GM12878 (cell line): ENCODE measurements around the gene CNGB1. TPM values are rescaled to one million over a fixed set of nuclear protein-coding genes. Genes with fewer than 3 reads are reported as not detected.

ENCODE experiments used
- BACH1 ChIP-seq: fragments of 450-650 bp; IDR thresholded peaks from 2 replicates; pipeline ENCODE4 v1.6.1; 2017; ENCODE audit warnings: mild to moderate bottlenecking, borderline replicate concordance
- CREB1 ChIP-seq: IDR thresholded peaks from 2 replicates; pipeline ENCODE4 v1.6.1; 2012; ENCODE audit warnings: low read depth, mild to moderate bottlenecking, inconsistent platforms
- ETV6 ChIP-seq, 2 experiments: fragments of 450-650 bp in 1 of 2; IDR thresholded peaks in 1 of 2; conservative IDR thresholded peaks in 1 of 2; 2 replicates each; pipeline ENCODE4 v1.6.1; 2014; ENCODE audit warnings: antibody characterized with exemption in 1 of 2, borderline replicate concordance in 1 of 2, low read depth in 1 of 2, mild to moderate bottlenecking in 1 of 2, moderate library complexity in 1 of 2
- HDAC6 ChIP-seq: fragments of 200-600 bp; sonication (generic); IDR thresholded peaks from one replicate; pipeline ENCODE4 v1.8.0; 2017; ENCODE audit warnings: antibody characterized with exemption; ENCODE audit not compliant: unreplicated experiment
- IKZF2 ChIP-seq, 2 experiments: fragments of 450-650 bp; IDR thresholded peaks; 2 replicates each; pipeline ENCODE4 v1.6.1; 2017; ENCODE audit warnings: mild to moderate bottlenecking in 2 of 2, moderate library complexity in 2 of 2
- NR2F1 ChIP-seq: fragments of 450-650 bp; conservative IDR thresholded peaks from 2 replicates; pipeline ENCODE4 v1.6.1; 2017; ENCODE audit warnings: mild to moderate bottlenecking
- PAX8 ChIP-seq: fragments of 450-650 bp; IDR thresholded peaks from 2 replicates; pipeline ENCODE4 v1.6.1; 2017; ENCODE audit warnings: mild to moderate bottlenecking, moderate library complexity
- POU2F2 ChIP-seq: IDR thresholded peaks from 3 replicates; pipeline ENCODE4 v1.6.1; 2011; ENCODE audit warnings: low read depth, mild to moderate bottlenecking, low read length, borderline replicate concordance
- RAD21 ChIP-seq: IDR thresholded peaks from 2 replicates; pipeline ENCODE4 v1.6.1; 2011; ENCODE audit warnings: mild to moderate bottlenecking, low read depth, low read length, moderate library complexity; ENCODE audit not compliant: insufficient read depth
- RBBP5 ChIP-seq: fragments of 200-600 bp; sonication (generic); conservative IDR thresholded peaks from 2 replicates; pipeline ENCODE4 v1.6.1; 2016
- RELA ChIP-seq: fragments of 450-650 bp; IDR thresholded peaks from 2 replicates; pipeline ENCODE4 v1.8.0; 2014; ENCODE audit warnings: borderline replicate concordance; ENCODE audit not compliant: partially characterized antibody
- ZNF207 ChIP-seq: fragments of 450-650 bp; IDR thresholded peaks from 2 replicates; pipeline ENCODE4 v1.6.1; 2014; ENCODE audit warnings: antibody characterized with exemption, mild to moderate bottlenecking, borderline replicate concordance
- ZNF217 ChIP-seq: fragments of 450-650 bp; IDR thresholded peaks from 2 replicates; pipeline ENCODE4 v1.6.1; 2017; ENCODE audit warnings: antibody characterized with exemption, mild to moderate bottlenecking
- ZSCAN29 ChIP-seq: fragments of 450-650 bp; IDR thresholded peaks from 2 replicates; pipeline ENCODE4 v1.6.1; 2017; ENCODE audit warnings: mild to moderate bottlenecking, moderate library complexity
- polyA plus RNA-seq, 11 experiments: library from polyadenylated mRNA; depleted of rRNA in 4 of 11; unstranded in 6 of 11; stranded (reverse) in 5 of 11; fragments of >200 nt; fragmentation: Nextera tagmentation in 4 of 11; fragmentation: Illumina TruSeq in 1 of 11; extraction: Ambion mirVana in 4 of 11; extraction: Trizol in 1 of 11; gene quantifications; 1 replicate in 1 of 11; 2 replicates in 10 of 11; pipeline versions ENCODE4 v1.2.1 to v1.2.3, GENCODE V29; 2011 to 2016; ENCODE audit warnings: inconsistent platforms in 2 of 11, missing spikeins in 2 of 11, low read depth in 1 of 11
- total RNA-seq, 4 experiments: library from RNA; depleted of rRNA in 3 of 4; stranded (reverse); fragments of >200 nt in 3 of 4; fragmentation: Illumina TruSeq in 1 of 4; extraction: Trizol in 1 of 4; gene quantifications; 2 replicates each; pipeline versions ENCODE4 v1.2.1 to v1.2.3, GENCODE V29; 2013 to 2021
- TF ChIP-seq, protein P1 (sequence below): IDR thresholded peaks from 2 replicates; pipeline ENCODE4 v1.6.1; 2011; ENCODE audit warnings: borderline replicate concordance, low read depth, mild to moderate bottlenecking, moderate library complexity, mixed read lengths, low read length; ENCODE audit not compliant: insufficient read depth; ENCODE audit errors: extremely low read length
- TF ChIP-seq, protein P2 (sequence below): IDR thresholded peaks from 2 replicates; pipeline ENCODE4 v1.6.1; 2011; ENCODE audit warnings: borderline replicate concordance, low read depth, mild to moderate bottlenecking, moderate library complexity, low read length; ENCODE audit not compliant: insufficient read depth, poor library complexity, severe bottlenecking
- TF ChIP-seq, protein P3 (sequence below): fragments of 450-650 bp; IDR thresholded peaks from 2 replicates; pipeline ENCODE4 v1.6.1; 2018; ENCODE audit warnings: mild to moderate bottlenecking, low read depth, moderate library complexity; ENCODE audit not compliant: partially characterized antibody
- TF ChIP-seq, protein P4 (sequence below): fragments of 450-650 bp; IDR thresholded peaks from 2 replicates; pipeline ENCODE4 v1.6.1; 2016; ENCODE audit warnings: mild to moderate bottlenecking

The CNGB1 gene
- total and polyA plus RNA-seq, 10 of the 15 experiments (the other 5 are each of a cell fraction or from before 2014, with no cell fraction given), result 0.03 TPM; not detected in 9

DNA sequence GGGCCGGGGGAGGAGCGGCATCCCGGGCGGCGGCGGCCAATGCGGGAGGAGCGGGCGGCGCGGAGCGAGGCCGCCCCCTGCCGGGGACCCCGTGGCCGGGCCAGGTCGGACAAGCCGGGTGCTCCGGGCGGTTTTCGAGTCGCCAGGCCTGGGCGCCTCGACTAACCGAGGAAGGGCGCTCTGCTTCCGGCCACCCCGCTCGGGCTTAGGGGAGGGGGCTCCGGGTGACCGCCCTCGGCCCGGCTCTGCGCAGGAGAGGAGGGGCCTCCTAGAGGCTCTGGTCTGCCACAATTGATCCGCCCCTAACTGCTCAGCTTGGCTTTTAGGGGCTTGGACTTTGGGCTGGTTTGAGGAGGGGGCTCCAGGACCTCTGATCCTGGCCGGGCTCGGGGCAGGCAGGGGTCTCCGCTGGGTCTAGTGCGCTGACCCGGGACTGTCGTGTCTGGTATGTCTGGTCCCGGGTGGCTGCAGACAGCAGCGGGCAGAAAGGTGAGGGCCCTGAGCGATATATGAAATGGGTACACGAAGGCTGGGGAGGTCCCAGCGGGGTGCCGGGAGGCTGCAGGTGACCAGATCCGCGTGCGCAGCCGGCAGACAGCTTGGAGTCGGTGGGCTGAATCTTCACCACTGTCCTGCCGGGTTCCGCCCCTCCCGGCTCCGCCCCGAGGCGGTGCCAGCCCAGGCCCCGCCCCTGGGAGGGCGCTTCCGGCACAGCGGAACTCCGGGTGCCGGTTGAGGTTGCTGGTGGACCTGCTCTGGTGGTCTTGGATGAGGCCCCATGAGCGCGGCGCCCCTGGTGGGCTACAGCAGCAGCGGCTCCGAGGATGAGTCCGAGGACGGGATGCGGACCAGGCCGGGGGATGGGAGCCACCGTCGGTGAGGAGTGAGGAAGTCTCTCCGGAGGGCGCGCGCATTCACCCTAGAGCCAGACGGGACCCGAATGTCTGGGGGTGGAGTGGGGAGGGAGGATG is 30.1 kb upstream of the CNGB1 start, which contains the start of gene USB1 (continued):
- TF ChIP-seq, protein P1, sequence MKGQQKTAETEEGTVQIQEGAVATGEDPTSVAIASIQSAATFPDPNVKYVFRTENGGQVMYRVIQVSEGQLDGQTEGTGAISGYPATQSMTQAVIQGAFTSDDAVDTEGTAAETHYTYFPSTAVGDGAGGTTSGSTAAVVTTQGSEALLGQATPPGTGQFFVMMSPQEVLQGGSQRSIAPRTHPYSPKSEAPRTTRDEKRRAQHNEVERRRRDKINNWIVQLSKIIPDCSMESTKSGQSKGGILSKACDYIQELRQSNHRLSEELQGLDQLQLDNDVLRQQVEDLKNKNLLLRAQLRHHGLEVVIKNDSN, result peak; percentile 8
- no peak for TF ChIP-seq ZNF207
- no peak for TF ChIP-seq RELA
- no peak for TF ChIP-seq ETV6 (conservative IDR thresholded peaks at IDR 0.05 in 1 of 2, IDR thresholded peaks at IDR 0.05 in 1 of 2; ENCODE audit: borderline replicate concordance in 1 of 2, low read depth in 1 of 2)
- TF ChIP-seq NR2F1, result peak; percentile 93
- TF ChIP-seq ZSCAN29, result no peak
- TF ChIP-seq RBBP5, result no peak
- no peak for TF ChIP-seq HDAC6
- no peak for TF ChIP-seq BACH1
- no peak for TF ChIP-seq POU2F2
- TF ChIP-seq CREB1, result no peak
- TF ChIP-seq, protein P2, sequence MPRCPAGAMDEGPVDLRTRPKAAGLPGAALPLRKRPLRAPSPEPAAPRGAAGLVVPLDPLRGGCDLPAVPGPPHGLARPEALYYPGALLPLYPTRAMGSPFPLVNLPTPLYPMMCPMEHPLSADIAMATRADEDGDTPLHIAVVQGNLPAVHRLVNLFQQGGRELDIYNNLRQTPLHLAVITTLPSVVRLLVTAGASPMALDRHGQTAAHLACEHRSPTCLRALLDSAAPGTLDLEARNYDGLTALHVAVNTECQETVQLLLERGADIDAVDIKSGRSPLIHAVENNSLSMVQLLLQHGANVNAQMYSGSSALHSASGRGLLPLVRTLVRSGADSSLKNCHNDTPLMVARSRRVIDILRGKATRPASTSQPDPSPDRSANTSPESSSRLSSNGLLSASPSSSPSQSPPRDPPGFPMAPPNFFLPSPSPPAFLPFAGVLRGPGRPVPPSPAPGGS, result no peak
- TF ChIP-seq, protein P3, sequence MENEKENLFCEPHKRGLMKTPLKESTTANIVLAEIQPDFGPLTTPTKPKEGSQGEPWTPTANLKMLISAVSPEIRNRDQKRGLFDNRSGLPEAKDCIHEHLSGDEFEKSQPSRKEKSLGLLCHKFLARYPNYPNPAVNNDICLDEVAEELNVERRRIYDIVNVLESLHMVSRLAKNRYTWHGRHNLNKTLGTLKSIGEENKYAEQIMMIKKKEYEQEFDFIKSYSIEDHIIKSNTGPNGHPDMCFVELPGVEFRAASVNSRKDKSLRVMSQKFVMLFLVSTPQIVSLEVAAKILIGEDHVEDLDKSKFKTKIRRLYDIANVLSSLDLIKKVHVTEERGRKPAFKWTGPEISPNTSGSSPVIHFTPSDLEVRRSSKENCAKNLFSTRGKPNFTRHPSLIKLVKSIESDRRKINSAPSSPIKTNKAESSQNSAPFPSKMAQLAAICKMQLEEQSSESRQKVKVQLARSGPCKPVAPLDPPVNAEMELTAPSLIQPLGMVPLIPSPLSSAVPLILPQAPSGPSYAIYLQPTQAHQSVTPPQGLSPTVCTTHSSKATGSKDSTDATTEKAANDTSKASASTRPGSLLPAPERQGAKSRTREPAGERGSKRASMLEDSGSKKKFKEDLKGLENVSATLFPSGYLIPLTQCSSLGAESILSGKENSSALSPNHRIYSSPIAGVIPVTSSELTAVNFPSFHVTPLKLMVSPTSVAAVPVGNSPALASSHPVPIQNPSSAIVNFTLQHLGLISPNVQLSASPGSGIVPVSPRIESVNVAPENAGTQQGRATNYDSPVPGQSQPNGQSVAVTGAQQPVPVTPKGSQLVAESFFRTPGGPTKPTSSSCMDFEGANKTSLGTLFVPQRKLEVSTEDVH, result no peak
- TF ChIP-seq, protein P4, sequence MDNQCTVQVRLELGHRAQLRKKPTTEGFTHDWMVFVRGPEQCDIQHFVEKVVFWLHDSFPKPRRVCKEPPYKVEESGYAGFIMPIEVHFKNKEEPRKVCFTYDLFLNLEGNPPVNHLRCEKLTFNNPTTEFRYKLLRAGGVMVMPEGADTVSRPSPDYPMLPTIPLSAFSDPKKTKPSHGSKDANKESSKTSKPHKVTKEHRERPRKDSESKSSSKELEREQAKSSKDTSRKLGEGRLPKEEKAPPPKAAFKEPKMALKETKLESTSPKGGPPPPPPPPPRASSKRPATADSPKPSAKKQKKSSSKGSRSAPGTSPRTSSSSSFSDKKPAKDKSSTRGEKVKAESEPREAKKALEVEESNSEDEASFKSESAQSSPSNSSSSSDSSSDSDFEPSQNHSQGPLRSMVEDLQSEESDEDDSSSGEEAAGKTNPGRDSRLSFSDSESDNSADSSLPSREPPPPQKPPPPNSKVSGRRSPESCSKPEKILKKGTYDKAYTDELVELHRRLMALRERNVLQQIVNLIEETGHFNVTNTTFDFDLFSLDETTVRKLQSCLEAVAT, result no peak
- no peak for TF ChIP-seq ZNF217
- no peak for TF ChIP-seq PAX8
- peak; percentile 56; the same call in 1 of the 2 replicates for TF ChIP-seq RAD21
- TF ChIP-seq IKZF2 (IDR thresholded peaks at IDR 0.05), result no peak
